GM20000 (cell line): ENCODE measurements around the gene PRKN.

ENCODE experiments used
- DNase-seq: peaks from one replicate; pipeline ENCODE4 v3.0.0; 2012; ENCODE audit warnings: low spot score
- CTCF ChIP-seq: IDR thresholded peaks from 2 replicates; pipeline ENCODE4 v1.5.1; 2012; ENCODE audit warnings: mild to moderate bottlenecking, control low read depth; ENCODE audit errors: extremely low read depth, missing control alignments

Gene PRKN

GRCh38 chr6:161543684-161544309 is 1183.8 kb downstream of the PRKN start:
- no peak for TF ChIP-seq CTCF

GRCh38 chr6:161542346-161542980 is 1185.1 kb downstream of the PRKN start:
- DNase-seq: no peak
- no peak for TF ChIP-seq CTCF

More at GRCh38 chr6:161543684-161544309, 1183.8 kb downstream of the PRKN start:
- peak; percentile 7 for DNase-seq

GRCh38 chr6:161540532-161540931 is 1187.0 kb downstream of the PRKN start:
- no peak for TF ChIP-seq CTCF
- no peak for DNase-seq

GRCh38 chr6:161536224-161536630 is 1191.3 kb downstream of the PRKN start:
- DNase-seq: no peak
- no peak for TF ChIP-seq CTCF

- TF ChIP-seq CTCF: no peak
- DNase-seq: no peak
Measured at GRCh38 chr6:161534264-161534873, 1193.2 kb downstream of the PRKN start.

- DNase-seq: no peak
Measured at GRCh38 chr6:161533266-161533665, 1194.3 kb downstream of the PRKN start.

More at GRCh38 chr6:161533266-161533665, 1194.3 kb downstream of the PRKN start:
- no peak for TF ChIP-seq CTCF
